Measurements from ENCODE around the gene CDC42BPB.
"Not testable (repeated sequence)": the region's sequence is repeated elsewhere in the genome, so short reads cannot be mapped to it uniquely, and the experiment has no call there.

CDC42BPB gene

DNA sequence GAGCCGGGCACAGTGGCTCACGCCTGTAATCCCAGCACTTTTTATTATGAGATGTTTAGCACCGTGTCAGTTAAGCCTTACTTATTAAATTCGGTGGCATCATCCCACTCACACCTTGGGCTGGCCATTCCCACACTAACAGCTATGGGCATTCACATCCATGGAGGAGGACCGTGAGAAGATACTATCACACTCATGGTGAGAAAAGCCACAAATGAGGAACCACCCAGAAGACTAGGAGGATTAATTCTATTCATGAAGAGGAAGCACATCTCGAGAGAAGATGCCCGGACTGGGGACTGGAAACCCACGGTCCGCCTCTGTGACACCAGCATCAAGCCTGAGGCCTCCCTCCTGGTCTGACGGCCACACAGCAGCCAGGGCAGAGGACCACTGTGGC lies 4.9 kb downstream of the CDC42BPB start:
- DNase-seq (ENCODE audit: low read depth): no peak

GRCh38 chr14:103050935-103051334 lies 6.4 kb downstream of the CDC42BPB start:
- no peak for DNase-seq (ENCODE audit: low read depth)

- DNase-seq (ENCODE audit: low read depth): not testable (repeated sequence)
These were observed 9.9 kb downstream of the CDC42BPB start for GRCh38 chr14:103047453-103047852.

DNA sequence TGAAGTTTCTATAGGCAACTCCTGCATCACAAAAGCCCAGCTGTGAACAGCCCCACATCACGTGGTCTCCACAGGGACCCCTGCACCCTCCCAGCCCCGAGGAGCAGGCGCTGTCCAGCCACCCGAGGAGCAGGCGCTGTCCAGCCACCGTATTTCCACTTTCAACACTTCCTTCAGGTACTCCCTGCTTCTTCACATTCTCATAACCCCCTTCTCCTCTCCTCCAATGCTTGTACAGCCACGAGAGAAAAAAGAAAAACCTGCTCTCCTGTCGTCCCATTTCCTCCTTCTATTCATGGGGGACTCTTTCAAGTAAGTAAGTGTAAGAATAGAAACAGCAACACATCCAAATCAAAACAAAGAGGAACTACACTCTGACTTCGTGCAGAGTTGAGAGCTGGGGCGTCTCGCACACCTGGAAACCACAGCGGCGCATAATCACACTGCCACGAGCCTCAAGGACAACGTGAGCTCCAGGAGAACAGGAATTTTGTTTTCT lies 11.9 kb downstream of the CDC42BPB start:
- no peak for DNase-seq (ENCODE audit: low read depth)

- no peak for DNase-seq (ENCODE audit: low read depth)
These were observed 13.9 kb downstream of the CDC42BPB start for GRCh38 chr14:103043257-103044015.

- DNase-seq (ENCODE audit: low read depth): no peak
These were observed 15.9 kb downstream of the CDC42BPB start for GRCh38 chr14:103041464-103041863.

DNA sequence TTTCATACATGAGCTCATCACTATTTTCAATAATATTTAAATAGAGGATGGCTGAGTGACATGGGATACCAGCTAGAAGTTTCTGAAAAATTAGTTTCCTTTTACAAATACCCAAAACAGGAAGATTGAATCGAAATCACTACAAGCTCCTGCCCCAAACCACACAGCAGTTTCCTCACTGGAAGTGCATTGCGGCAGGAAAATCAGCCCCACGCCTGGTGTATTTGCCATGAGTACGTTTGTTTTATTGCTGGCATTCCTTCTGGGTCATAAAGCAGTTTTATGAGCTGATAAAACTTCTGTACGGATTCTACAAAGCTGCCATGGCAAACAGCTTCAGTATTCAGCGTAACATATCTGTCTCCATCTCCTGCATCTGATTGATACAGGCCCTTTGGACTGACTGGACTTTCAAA lies 23.7 kb downstream of the CDC42BPB start:
- DNase-seq (ENCODE audit: low read depth): no peak

DNA sequence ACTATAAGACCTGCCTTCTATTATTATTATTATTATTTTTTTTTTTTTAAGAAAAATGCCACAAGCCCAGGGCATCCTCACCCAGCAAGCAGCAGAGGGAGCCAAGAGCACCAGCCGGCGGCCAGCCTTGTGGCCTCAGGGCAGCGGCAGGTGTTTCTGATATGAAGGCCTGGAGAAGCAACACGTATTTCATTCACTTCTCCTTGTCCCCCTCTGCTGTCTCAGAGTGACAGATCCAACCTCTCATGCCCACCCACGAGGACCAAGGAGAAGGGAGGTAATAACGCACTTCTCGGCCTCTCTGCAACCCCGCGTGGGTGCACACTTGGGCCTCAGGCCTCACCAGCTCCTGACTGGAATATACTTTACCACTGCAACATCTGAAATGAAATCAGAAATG lies 25.4 kb downstream of the CDC42BPB start:
- no peak for DNase-seq (ENCODE audit: low read depth)

DNA sequence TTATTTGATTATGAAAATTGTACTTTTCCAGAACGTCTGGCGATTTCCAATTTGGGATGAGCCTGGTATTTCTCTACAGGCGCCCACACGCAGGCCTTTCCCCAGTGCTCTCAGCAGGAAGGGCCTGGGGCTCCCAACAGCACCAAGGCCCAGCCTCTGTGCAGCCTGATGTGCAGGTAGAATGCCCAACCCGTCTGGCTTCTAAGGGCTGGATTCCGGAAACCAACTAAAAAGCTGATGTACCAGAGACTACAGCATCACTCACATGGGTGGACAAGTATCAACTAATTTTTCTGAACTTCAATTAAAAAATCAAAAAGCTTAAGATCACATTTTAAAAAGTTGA lies 25.8 kb downstream of the CDC42BPB start:
- no peak for DNase-seq (ENCODE audit: low read depth)

DNA sequence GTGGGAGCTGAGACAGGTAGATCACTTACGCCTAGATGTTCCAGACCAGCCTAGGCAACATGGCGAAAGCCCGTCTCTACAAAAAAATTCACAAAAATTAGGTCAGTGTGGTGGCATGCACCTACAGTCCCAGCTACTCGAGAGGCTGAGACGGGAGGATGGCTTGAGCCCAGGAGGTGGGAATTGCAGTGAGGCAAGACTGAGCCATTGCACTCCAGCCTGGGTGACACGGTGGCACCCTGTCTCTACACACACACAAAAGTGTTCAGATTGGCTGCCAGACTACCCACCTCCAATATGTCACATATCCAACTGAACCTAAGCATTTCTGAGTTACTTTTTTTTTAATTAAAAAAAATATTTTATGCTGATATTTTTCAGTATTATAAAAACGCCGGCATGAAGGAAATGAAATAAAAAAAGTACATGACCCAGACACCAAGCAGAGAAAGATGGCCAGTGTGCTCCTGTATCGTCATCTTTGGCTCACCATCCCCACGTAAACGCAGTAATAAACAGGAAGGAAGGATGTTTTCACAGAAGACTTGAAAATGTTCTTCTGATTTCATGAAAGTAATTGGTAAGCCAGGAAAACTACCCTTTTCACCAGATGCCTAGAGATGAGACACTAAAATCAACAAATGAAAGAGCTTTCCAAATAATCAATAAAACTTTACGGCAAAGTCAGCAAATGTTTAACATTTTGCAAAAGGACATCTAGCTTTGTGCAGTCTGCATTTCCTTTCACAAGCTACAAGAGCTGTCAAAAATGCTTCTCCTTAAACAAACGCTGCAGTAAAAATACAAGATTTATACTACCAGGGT lies 26.4 kb downstream of the CDC42BPB start:
- DNase-seq (ENCODE audit: low read depth): no peak

- DNase-seq (ENCODE audit: low read depth): no peak
These were observed 27.4 kb downstream of the CDC42BPB start for GRCh38 chr14:103029936-103030335.

- no peak for DNase-seq (ENCODE audit: low read depth)
These were observed 28.6 kb downstream of the CDC42BPB start for GRCh38 chr14:103028772-103029171.

DNA sequence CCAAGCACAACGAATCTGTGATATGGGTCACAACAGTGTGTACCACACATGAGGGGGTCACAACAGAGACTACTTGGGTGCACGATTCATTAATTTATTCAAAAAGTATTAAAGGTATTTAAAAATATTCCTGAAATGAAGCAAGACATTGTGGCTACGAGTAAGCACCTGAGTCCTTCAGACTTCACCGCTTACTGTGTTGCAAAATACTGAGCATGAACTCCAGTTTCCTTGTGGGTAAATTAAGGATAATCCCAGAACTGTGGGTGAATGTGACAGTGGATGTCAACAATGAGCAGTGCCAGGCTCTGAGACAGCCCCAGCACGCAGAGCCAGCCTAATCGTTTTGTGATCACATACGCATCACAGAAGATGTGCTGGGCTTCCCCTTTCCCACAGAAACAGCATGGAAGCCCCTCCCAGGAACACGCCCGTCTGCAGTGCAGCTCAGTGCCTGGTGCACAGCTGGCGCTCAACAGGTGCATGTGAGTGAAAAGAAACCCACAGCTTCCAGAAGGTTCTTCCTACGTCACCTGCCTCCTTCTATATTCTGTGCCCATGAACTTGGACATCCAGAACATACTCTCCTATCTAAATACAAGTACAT lies 29.1 kb downstream of the CDC42BPB start:
- DNase-seq (ENCODE audit: low read depth): no peak

DNA sequence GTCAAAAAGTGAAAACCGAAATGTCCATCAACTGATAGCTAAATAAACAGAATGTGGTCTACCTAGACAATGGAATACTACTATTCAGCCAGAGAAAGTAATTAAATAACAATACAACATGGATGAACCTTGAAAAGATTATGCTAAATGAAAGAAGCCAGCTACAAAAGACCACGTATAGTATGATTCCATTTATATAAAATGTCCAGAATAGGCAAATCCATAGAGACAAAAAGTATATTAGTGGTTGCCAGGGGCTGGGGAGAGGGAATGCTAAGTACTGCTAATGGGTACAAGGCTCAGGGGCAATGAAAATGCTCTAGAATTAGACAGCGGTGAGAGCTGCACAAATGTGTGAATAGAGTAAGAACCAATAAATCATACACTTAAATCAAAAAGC lies 29.9 kb downstream of the CDC42BPB start:
- no peak for DNase-seq (ENCODE audit: low read depth)

DNA sequence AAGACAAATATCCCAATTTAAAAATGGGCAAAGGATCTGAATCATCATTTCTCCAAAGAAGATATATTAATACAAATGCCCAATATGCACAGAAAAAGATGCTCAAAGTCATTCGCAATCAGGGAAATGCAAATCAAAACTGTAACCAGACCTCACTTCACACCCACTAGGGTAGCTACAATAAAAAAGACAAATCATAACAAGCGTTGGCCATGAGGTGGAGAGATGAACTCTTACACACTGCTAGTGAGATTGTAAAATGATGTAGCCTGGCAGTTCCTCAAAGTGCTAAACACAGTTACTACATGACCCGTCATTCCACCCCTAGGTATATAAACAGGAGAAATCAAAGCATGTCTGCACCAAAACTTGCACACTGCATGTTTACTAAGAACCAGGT lies 30.4 kb downstream of the CDC42BPB start:
- no peak for DNase-seq (ENCODE audit: low read depth)

- DNase-seq (ENCODE audit: low read depth): not testable (repeated sequence)
These were observed 31.2 kb downstream of the CDC42BPB start for GRCh38 chr14:103026196-103026595.

DNA sequence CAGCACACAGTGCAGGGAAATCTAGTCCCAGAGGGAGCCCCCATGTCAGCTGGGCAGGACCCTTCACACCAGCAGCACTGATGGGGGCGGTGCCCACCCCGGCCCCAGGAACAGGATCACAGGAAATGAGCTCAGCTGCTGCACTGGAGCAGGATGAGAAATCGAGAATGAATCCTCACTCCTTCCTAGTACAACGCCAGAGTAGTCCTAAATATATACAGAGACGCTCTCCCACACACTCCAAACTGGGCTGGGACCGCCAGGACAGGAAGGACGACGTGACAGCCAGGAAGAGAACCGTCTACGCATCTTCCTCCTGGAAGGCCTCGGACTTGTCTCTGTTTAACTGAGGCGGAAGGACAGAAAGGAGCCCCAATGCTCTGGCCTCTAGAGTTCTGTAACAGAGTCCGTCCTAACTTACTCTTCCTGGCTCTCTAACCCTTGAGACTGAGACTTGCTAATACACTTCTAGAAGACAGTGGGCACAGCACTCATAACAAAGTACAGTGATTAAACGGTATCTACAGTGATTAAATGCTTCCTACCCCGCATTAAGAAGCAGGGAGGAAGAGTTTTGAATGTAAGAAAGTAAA lies 33.4 kb downstream of the CDC42BPB start:
- no peak for DNase-seq (ENCODE audit: low read depth)

GRCh38 chr14:103022685-103023044 lies 34.7 kb downstream of the CDC42BPB start:
- no peak for DNase-seq (ENCODE audit: low read depth)

- DNase-seq (ENCODE audit: low read depth): no peak
These were observed 35.2 kb downstream of the CDC42BPB start for GRCh38 chr14:103022002-103022684.

GRCh38 chr14:103021684-103022001 lies 35.7 kb downstream of the CDC42BPB start:
- DNase-seq (ENCODE audit: low read depth): no peak

DNA sequence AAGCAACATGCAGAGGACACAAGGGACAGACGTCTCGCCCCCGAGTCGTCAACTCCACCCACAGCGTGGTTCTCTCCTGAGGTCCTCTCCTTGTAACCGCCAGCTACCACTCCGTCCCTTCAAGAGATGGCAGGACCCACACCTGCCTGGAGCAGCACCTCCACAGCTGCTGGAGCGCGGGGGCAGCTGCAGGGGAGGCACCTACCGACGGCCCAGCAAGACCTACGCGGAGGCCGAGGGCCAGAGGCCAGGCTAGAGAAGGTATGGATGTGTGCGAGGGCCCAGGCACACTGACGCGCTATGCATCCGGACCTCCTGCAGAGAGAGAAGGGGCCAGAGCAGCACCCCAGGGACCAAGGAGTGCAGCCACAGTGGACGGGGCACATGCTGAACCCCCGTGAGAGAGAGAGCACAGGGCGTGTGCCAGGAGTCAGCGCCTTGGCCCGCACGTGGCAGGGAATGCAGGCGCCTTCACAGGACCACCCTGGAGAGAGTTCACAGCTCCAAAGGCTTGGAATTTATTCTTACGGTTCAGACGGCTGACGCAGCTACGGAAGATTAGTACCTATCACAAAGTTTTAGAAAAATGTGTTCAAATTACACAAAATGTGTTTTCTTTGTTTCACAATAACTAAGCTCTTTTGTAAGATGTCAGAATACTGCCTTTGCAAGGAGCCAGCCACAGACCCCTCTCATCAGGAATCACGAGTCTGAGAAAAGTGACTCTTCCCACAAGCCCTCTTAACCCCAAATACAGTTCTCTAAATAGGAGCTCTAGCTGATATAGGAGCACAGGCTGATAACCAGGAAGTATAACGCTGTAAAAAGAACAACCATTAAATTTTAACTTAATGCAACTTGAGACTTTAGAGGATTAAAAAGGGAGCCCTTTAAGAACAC lies 36.8 kb downstream of the CDC42BPB start:
- no peak for DNase-seq (ENCODE audit: low read depth)
